GM06990 (cell line): ENCODE data around the gene SEMA5A.

ENCODE experiments used
- DNase-seq: peaks from one replicate; pipeline ENCODE4 v3.0.0-alpha.2; 2011; ENCODE audit not compliant: insufficient read length; ENCODE audit errors: extremely low read depth
- H3K27me3 ChIP-seq: replicated peaks from 2 replicates; pipeline ENCODE4 v1.6.0; 2011; ENCODE audit warnings: low read length; ENCODE audit not compliant: control insufficient read depth, insufficient read depth
- H3K36me3 ChIP-seq: 2 replicates; pipeline ENCODE4 v1.5.1; 2011; ENCODE audit warnings: low read length; ENCODE audit not compliant: control insufficient read depth, insufficient read depth
- H3K4me3 ChIP-seq: replicated peaks from 2 replicates; pipeline ENCODE4 v1.5.1; 2011; ENCODE audit warnings: low read depth, mild to moderate bottlenecking, control low read depth, low read length
- TF ChIP-seq, protein P1 (sequence below): IDR thresholded peaks from 2 replicates; pipeline ENCODE4 v1.5.1; 2011; ENCODE audit warnings: low read length, control low read depth, mild to moderate bottlenecking, inconsistent platforms; ENCODE audit not compliant: insufficient read depth, poor library complexity, severe bottlenecking

Gene SEMA5A

DNA sequence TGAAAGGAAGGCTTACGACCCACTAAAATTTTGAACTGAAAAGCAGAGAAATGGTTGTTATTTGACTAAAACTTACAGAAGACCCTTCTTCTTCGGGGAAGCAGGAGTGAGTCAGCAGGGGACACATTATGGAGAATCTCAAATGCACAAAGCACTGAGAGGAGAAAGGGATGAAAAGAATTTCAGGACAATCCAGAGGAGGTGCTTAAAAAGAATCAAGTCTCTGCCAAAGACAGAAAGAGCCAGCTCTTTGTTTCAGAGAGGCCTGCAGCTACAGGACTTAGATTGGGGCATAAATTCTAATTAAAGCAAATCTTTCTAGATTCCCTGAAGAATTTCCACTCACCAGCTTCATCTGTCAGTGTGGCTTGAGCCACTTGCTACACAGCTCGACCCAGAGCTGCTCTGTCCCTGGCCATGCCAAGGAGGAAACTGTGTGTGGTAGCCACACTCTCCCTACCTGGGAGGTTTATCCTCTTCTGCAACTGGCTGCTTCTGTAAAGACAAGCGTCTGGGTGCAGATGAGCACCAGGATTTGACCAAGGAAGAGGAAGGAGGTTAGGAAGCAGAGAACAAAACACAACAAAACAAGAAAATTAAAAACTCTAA lies 89.9 kb downstream of the SEMA5A start:
- TF ChIP-seq, protein P1, sequence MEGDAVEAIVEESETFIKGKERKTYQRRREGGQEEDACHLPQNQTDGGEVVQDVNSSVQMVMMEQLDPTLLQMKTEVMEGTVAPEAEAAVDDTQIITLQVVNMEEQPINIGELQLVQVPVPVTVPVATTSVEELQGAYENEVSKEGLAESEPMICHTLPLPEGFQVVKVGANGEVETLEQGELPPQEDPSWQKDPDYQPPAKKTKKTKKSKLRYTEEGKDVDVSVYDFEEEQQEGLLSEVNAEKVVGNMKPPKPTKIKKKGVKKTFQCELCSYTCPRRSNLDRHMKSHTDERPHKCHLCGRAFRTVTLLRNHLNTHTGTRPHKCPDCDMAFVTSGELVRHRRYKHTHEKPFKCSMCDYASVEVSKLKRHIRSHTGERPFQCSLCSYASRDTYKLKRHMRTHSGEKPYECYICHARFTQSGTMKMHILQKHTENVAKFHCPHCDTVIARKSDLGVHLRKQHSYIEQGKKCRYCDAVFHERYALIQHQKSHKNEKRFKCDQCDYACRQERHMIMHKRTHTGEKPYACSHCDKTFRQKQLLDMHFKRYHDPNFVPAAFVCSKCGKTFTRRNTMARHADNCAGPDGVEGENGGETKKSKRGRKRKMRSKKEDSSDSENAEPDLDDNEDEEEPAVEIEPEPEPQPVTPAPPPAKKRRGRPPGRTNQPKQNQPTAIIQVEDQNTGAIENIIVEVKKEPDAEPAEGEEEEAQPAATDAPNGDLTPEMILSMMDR, result no peak
- Histone ChIP-seq H3K4me3 (no peak overlapping the region), H3K36me3 (no peaks in the 10 kb centered on the region), H3K27me3 (no peaks in the 10 kb centered on the region)
- no peak for DNase-seq

DNA sequence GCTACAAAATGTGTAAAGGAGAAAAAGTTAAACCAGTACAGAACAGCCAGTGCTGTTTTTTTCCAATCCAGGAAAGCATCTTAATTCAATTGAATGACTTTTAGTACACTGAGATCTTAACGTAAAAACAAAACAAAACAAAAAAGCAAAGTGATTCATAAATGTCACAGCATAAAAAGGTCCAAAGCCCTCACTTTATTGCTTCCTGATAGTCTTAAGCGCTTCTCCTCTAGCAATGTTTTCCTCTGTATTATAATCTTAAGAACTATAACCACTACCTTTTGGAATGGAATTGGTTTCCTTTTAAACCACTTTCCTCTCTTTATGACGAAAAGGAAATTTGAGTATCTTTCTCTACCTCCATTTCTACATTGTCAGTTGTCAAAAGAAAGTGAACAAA lies 91.4 kb downstream of the SEMA5A start:
- no peaks in the 10 kb centered on the region for H3K36me3 ChIP-seq
- TF ChIP-seq, protein P1, result no peak
- no peaks in the 10 kb centered on the region for H3K27me3 ChIP-seq
- no peak overlapping the region for H3K4me3 ChIP-seq
- DNase-seq, result no peak

DNA sequence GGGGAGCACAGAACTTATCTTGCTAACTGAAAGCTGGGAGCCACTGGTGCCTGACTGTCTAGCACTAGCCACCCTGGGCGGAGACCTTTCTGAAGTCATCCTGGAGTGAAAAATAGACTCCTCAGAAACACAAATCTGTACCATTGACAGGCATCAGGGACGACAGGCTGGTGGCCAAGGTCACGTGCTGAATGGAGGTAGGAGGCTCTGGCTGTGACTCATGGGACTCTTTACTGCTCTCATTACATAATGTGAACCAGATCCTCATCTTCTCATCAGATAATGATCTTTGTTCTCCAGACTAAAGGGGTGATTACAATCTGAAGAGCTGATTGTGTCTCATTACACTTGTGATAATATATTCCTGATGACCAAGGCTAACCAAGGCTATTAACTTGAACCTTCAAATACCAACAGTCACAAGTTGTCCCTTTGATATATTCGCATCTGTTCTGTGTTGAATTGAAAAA lies 91.8 kb downstream of the SEMA5A start:
- no peaks in the 10 kb centered on the region for H3K27me3 ChIP-seq
- DNase-seq, result peak; percentile 43
- TF ChIP-seq, protein P1, result no peak
- no peaks in the 10 kb centered on the region for H3K36me3 ChIP-seq
- H3K4me3 ChIP-seq, result no peak overlapping the region

DNA sequence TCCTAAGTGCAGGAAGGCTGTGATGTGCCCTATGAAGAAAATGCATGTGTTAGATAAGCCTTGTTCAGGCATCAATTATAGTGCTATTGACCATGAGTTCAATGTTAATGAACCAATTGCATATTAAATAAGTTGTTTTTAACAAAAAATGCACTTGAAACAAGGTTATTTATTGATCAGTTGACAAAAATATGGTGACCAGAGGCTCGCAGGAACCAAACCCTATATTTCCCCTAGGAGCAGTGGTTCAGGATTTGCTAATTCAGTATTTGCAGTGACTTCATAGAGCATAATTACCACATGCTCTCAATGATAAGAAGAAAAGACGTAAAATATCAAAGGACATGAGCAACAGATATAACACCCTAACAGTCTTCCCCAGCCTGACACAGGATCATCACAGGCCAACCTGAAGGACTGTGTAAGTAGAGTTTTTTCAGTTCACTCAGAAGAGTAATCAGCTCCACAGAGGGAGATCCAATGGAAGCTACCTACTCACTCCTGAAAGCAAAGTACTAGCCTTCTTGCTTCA lies 92.3 kb downstream of the SEMA5A start:
- no peak overlapping the region for H3K4me3 ChIP-seq
- TF ChIP-seq, protein P1, result no peak
- DNase-seq, result no peak
- H3K36me3 ChIP-seq, result no peaks in the 10 kb centered on the region
- no peaks in the 10 kb centered on the region for H3K27me3 ChIP-seq

DNA sequence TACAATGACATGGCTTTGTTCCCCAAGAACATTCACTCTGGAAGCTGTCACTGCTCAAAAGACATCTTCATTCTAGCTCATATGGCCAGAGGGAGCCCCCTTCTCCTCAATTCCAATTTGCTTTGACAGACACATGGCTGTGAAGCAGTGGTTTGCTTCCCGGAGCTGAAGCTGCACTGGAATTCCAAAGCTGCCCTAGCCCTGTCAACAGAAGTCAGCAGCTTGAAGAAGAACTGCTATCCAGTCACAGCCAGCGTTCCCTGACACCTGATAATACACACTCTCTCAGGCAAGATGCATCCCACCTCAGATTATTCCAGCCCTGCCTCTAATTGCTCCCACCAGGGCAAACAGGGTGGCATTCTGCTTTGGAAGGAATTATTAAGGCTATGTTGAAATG lies 93.7 kb downstream of the SEMA5A start:
- TF ChIP-seq, protein P1, result no peak
- no peak for DNase-seq
- Histone ChIP-seq H3K36me3 (no peaks in the 10 kb centered on the region), H3K4me3 (no peak overlapping the region), H3K27me3 (no peaks in the 10 kb centered on the region)
